K562 (cell line): Measurements from ENCODE around the gene BIRC5. TPM values are rescaled to one million over a fixed set of nuclear protein-coding genes. Genes with fewer than 3 reads are reported as not detected.

Experiments used
- ATF1 ChIP-seq, 2 experiments: fragments of 450-650 bp in 1 of 2; IDR thresholded peaks; 2 replicates each; pipeline ENCODE4 v1.6.1; 2016; ENCODE audit warnings: missing compliant biosample characterization in 1 of 2, missing genetic modification characterization in 1 of 2
- DPF2 ChIP-seq: fragments of 450-650 bp; IDR thresholded peaks from 2 replicates; pipeline ENCODE4 v1.6.1; 2016
- ELF4 ChIP-seq: fragments of 450-650 bp; formaldehyde crosslinking; IDR thresholded peaks from 2 replicates; pipeline ENCODE4 v1.4.0; 2022; ENCODE audit warnings: missing genetic modification characterization
- FOXA1 ChIP-seq: fragments of 450-650 bp; IDR thresholded peaks from 2 replicates; pipeline ENCODE4 v1.6.1; 2016; ENCODE audit warnings: mild to moderate bottlenecking, borderline replicate concordance
- FOXJ3 ChIP-seq: sonication (generic); formaldehyde crosslinking; IDR thresholded peaks from 2 replicates; pipeline ENCODE4 v1.4.0; 2020; ENCODE audit warnings: mild to moderate bottlenecking, missing genetic modification reagents
- KLF16 ChIP-seq: IDR thresholded peaks from 2 replicates; pipeline ENCODE4 v1.6.1; 2016; ENCODE audit warnings: antibody characterized with exemption
- MXI1 ChIP-seq: IDR thresholded peaks from 2 replicates; pipeline ENCODE4 v1.6.1; 2011; ENCODE audit warnings: low read depth, mild to moderate bottlenecking, improper control_type of control experiment, low read length
- PTRF ChIP-seq: fragments of 450-650 bp; IDR thresholded peaks from 2 replicates; pipeline ENCODE4 v1.6.1; 2016; ENCODE audit warnings: mild to moderate bottlenecking, missing genetic modification characterization, missing compliant biosample characterization
- RAD51 ChIP-seq: fragments of 450-650 bp; IDR thresholded peaks from 2 replicates; pipeline ENCODE4 v1.7.1; 2016; ENCODE audit warnings: low read depth, mild to moderate bottlenecking, borderline replicate concordance
- TCFL5 ChIP-seq: fragments of 250-450 bp; sonication (Bioruptor Pico); conservative IDR thresholded peaks from 2 replicates; pipeline ENCODE4 v1.6.1; 2021; ENCODE audit warnings: mild to moderate bottlenecking, moderate library complexity, matching md5 sums
- ZNF146 ChIP-seq: IDR thresholded peaks from one replicate; pipeline ENCODE4 v1.6.1; 2018; ENCODE audit warnings: missing compliant biosample characterization; ENCODE audit not compliant: unreplicated experiment
- ZNF41 ChIP-seq: fragments of 250-450 bp; sonication (Bioruptor Pico); conservative IDR thresholded peaks from 2 replicates; pipeline ENCODE4 v1.4.0; 2020; ENCODE audit warnings: mild to moderate bottlenecking
- ZNF431 ChIP-seq: sonication (generic); formaldehyde crosslinking; IDR thresholded peaks from 2 replicates; pipeline ENCODE4 v1.8.0; 2022; ENCODE audit warnings: mild to moderate bottlenecking, missing genetic modification reagents
- ZNF717 ChIP-seq: fragments of 250-450 bp; sonication (Bioruptor Pico); IDR thresholded peaks from 2 replicates; pipeline ENCODE4 v1.5.0; 2021
- ZNF830 ChIP-seq: fragments of 250-450 bp; sonication (Bioruptor Pico); IDR thresholded peaks from 2 replicates; pipeline ENCODE4 v1.5.0; 2021; ENCODE audit warnings: mild to moderate bottlenecking
- polyA plus RNA-seq, 8 experiments: library from polyadenylated mRNA; depleted of rRNA in 4 of 8; stranded (reverse) in 5 of 8; unstranded in 3 of 8; fragments of >200 nt; fragmentation: Nextera tagmentation in 2 of 8; fragmentation: Illumina TruSeq in 1 of 8; extraction: Ambion mirVana in 2 of 8; extraction: Trizol in 1 of 8; gene quantifications; 2 replicates each; pipeline versions ENCODE4 v1.2.1 to v1.2.3, GENCODE V29; 2011 to 2014; ENCODE audit warnings: inconsistent platforms in 1 of 8, missing spikeins in 1 of 8
- total RNA-seq, 7 experiments: library from RNA; depleted of rRNA in 6 of 7; stranded (reverse); fragments of >200 nt in 6 of 7; fragmentation: Illumina TruSeq in 2 of 7; extraction: Trizol in 2 of 7; gene quantifications; 2 replicates each; pipeline versions ENCODE4 v1.2.1 to v1.2.3, GENCODE V29; 2011 to 2021; ENCODE audit warnings: low replicate concordance in 1 of 7
- TF ChIP-seq, protein P1 (sequence below): fragments of 250-450 bp; sonication (Bioruptor Pico); IDR thresholded peaks from 2 replicates; pipeline ENCODE4 v1.5.0; 2020; ENCODE audit warnings: mild to moderate bottlenecking, borderline replicate concordance
- TF ChIP-seq, protein P2 (sequence below): fragments of 450-650 bp; formaldehyde crosslinking; IDR thresholded peaks from 2 replicates; pipeline ENCODE4 v1.4.0; 2022; ENCODE audit warnings: missing genetic modification characterization
- TF ChIP-seq, protein P3 (sequence below): IDR thresholded peaks from 2 replicates; pipeline ENCODE4 v1.6.1; 2011; ENCODE audit warnings: borderline replicate concordance, low read depth, mild to moderate bottlenecking, moderate library complexity, low read length; ENCODE audit not compliant: insufficient read depth, poor library complexity, severe bottlenecking
- TF ChIP-seq, protein P4 (sequence below): sonication (generic); formaldehyde crosslinking; IDR thresholded peaks from 2 replicates; pipeline ENCODE4 v1.8.0; 2022; ENCODE audit warnings: missing genetic modification reagents, mild to moderate bottlenecking, borderline replicate concordance
- TF ChIP-seq, protein P5 (sequence below): sonication (generic); formaldehyde crosslinking; IDR thresholded peaks from 2 replicates; pipeline ENCODE4 v1.9.0; 2022; ENCODE audit warnings: mild to moderate bottlenecking, missing genetic modification reagents

BIRC5 gene
- total and polyA plus RNA-seq, 9 of the 15 experiments (the other 6 are each of a cell fraction or from before 2014, with no cell fraction given): 64.4 to 140 (median 101) TPM

DNA sequence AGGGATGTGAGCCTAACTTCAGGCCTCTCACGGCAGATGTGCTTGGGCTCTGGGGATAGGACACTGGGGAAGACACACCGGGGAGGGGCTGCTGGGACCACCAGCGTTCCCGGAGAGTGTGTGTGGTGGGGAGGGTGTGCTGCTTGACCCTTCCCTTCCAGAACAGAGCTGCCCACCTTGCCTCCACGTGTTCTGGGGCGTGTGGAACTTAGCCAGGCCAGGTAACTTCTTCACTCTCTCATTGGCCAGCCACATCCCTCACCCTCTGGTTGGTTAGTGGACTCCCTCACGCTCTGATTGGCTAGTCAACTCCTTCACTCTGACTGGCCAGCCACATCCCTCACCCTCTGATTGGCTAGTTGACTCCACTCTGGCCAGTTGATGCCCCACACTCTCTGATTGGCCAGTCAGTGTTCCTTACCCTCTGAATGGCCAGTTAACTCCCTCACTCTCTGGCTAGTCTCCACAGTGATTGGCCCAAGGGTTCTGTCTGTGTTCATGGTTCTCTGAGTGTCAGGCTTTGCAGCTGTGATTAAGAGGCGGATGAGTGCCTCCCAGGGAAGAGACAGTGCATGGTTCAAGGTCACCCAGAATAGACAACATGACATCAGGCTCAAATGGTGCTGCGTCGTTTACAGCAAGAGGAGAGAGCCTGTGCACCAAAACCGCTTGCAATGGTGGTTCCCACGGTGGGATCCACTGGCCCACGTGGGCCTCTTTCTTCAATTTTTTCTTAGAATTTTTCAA, 27.4 kb downstream of the BIRC5 start (continued):
- TF ChIP-seq, protein P1, sequence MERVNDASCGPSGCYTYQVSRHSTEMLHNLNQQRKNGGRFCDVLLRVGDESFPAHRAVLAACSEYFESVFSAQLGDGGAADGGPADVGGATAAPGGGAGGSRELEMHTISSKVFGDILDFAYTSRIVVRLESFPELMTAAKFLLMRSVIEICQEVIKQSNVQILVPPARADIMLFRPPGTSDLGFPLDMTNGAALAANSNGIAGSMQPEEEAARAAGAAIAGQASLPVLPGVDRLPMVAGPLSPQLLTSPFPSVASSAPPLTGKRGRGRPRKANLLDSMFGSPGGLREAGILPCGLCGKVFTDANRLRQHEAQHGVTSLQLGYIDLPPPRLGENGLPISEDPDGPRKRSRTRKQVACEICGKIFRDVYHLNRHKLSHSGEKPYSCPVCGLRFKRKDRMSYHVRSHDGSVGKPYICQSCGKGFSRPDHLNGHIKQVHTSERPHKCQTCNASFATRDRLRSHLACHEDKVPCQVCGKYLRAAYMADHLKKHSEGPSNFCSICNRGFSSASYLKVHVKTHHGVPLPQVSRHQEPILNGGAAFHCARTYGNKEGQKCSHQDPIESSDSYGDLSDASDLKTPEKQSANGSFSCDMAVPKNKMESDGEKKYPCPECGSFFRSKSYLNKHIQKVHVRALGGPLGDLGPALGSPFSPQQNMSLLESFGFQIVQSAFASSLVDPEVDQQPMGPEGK (CRISPR knock-in tag): no peak
- TF ChIP-seq FOXA1 (no peak), ZNF717 (CRISPR knock-in tag) (no peak), ELF4 (CRISPR knock-in tag) (0 out of 2 replicates have a peak, but pooled peaks have one; percentile 38), MXI1 (no peak), KLF16 (no peak), ZNF41 (CRISPR knock-in tag) (no peak), TCFL5 (CRISPR knock-in tag) (no peak), DPF2 (no peak), ZNF146 (CRISPR knock-in tag) (no peak), ATF1 (CRISPR knock-in tag; IDR thresholded peaks at IDR 0.05) (no peak), ATF1 (tag; IDR thresholded peaks at IDR 0.05) (0 out of 2 replicates have a peak, but pooled peaks have one; percentile 35), ZNF431 (no peak), FOXJ3 (CRISPR knock-in tag) (no peak), PTRF (tag) (peak; percentile 65), RAD51 (no peak), ZNF830 (no peak)
- TF ChIP-seq, protein P2, sequence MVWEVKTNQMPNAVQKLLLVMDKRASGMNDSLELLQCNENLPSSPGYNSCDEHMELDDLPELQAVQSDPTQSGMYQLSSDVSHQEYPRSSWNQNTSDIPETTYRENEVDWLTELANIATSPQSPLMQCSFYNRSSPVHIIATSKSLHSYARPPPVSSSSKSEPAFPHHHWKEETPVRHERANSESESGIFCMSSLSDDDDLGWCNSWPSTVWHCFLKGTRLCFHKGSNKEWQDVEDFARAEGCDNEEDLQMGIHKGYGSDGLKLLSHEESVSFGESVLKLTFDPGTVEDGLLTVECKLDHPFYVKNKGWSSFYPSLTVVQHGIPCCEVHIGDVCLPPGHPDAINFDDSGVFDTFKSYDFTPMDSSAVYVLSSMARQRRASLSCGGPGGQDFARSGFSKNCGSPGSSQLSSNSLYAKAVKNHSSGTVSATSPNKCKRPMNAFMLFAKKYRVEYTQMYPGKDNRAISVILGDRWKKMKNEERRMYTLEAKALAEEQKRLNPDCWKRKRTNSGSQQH (CRISPR knock-in tag): no peak
- TF ChIP-seq, protein P3, sequence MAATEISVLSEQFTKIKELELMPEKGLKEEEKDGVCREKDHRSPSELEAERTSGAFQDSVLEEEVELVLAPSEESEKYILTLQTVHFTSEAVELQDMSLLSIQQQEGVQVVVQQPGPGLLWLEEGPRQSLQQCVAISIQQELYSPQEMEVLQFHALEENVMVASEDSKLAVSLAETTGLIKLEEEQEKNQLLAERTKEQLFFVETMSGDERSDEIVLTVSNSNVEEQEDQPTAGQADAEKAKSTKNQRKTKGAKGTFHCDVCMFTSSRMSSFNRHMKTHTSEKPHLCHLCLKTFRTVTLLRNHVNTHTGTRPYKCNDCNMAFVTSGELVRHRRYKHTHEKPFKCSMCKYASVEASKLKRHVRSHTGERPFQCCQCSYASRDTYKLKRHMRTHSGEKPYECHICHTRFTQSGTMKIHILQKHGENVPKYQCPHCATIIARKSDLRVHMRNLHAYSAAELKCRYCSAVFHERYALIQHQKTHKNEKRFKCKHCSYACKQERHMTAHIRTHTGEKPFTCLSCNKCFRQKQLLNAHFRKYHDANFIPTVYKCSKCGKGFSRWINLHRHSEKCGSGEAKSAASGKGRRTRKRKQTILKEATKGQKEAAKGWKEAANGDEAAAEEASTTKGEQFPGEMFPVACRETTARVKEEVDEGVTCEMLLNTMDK: no peak
- TF ChIP-seq, protein P4, sequence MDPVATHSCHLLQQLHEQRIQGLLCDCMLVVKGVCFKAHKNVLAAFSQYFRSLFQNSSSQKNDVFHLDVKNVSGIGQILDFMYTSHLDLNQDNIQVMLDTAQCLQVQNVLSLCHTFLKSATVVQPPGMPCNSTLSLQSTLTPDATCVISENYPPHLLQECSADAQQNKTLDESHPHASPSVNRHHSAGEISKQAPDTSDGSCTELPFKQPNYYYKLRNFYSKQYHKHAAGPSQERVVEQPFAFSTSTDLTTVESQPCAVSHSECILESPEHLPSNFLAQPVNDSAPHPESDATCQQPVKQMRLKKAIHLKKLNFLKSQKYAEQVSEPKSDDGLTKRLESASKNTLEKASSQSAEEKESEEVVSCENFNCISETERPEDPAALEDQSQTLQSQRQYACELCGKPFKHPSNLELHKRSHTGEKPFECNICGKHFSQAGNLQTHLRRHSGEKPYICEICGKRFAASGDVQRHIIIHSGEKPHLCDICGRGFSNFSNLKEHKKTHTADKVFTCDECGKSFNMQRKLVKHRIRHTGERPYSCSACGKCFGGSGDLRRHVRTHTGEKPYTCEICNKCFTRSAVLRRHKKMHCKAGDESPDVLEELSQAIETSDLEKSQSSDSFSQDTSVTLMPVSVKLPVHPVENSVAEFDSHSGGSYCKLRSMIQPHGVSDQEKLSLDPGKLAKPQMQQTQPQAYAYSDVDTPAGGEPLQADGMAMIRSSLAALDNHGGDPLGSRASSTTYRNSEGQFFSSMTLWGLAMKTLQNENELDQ (CRISPR knock-in tag): no peak
- TF ChIP-seq, protein P5, sequence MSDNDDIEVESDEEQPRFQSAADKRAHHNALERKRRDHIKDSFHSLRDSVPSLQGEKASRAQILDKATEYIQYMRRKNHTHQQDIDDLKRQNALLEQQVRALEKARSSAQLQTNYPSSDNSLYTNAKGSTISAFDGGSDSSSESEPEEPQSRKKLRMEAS (CRISPR knock-in tag): no peak
